ENCODE results near the gene PLSCR4.

Gene PLSCR4

DNA sequence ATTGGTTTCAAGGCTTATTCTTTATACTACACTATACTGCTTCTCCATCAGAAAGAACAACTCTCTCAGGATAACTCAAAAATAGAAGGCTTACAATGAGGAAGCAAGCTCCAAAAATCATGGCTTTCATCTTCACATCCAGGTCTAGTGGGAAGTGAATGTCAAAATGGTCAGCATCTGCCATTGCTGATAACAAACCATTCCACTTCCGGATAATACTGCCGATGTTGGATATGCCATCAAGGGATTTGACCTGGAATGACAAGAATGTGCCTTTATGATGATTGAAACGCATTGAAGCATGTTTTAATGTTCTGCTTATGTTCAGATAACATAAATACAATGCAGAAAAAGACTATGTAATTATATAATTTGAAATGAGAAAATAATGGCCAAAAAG, 55.9 kb downstream of the PLSCR4 start:
- DNase-seq (ENCODE audit: low read depth) = no peak

DNA sequence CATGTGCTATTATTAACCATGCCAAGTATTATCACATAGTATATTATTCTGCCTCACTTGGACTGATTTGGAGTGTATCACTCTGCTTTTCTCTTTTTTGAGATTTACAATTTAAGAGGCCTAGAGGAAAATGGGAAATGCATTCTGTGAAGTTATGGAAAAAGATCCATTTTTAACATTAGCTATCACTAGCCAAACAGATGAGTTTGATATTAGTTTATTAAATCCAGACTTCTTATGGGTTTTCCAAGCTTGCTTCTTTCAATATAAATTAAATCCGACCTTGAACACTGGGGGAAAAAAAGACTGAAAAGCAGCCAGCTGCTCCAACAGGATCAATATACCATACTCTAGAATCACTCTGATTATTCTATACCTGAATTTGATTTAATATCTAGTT, 59.9 kb downstream of the PLSCR4 start:
- no peak for DNase-seq (ENCODE audit: low read depth)

DNA sequence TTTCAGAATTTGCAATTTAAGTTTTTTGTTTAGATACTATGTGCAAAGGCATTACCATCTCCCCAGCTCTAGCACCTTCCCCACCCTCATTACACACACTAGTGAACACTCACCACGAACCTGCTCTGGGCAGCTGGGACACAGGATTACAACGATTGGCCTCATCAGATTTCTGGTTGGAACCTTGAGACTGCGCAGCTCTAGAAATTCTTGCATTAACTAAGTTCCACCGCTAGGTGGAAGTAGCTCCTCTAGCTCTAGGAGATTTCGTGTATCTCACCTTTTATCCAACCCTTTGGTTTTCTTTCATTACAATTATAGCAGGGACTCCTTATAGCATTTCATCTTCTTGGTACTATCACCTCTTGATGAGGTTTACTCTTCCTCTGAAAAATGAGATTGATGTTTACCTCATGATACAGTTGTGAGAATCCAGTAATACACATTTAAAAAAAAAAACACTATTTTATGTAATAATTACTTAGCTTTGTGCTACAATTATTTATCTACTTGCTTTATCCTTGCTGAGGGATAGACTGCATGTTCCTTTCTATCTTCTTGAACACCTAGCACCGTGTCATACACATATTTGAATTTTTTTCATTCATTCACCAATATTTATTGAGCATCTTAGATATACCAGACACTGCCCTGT, 61.3 kb downstream of the PLSCR4 start:
- DNase-seq (ENCODE audit: low read depth) = no peak

DNA sequence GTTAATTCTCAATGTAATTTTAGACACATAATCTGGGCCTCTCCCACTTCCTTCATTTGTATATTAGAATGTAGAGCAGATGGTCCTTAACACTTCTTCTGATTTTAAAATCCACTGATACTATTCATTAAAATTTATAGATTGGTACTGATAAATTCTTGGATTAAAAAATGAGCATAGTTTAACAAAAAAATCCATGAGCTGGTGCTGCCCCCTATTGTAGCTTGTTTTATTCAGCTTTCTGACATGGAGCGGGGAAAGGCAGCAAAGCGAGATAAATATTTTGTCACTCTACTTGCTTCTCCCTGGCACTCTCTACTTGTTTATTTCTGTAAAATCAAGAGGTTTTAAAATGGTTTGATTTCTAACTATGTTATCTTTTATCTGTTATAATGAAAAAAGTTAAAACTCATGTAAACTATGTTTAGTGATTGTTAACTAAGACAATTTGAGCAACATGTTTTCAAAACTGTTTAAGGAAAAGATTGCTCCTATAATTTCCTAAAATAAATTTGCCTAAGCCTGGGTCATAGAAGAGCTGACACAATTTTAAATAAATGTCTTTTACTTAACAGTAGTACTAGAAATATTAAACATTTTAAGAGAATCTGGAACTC, 63.5 kb downstream of the PLSCR4 start:
- no peak for DNase-seq (ENCODE audit: low read depth)

DNA sequence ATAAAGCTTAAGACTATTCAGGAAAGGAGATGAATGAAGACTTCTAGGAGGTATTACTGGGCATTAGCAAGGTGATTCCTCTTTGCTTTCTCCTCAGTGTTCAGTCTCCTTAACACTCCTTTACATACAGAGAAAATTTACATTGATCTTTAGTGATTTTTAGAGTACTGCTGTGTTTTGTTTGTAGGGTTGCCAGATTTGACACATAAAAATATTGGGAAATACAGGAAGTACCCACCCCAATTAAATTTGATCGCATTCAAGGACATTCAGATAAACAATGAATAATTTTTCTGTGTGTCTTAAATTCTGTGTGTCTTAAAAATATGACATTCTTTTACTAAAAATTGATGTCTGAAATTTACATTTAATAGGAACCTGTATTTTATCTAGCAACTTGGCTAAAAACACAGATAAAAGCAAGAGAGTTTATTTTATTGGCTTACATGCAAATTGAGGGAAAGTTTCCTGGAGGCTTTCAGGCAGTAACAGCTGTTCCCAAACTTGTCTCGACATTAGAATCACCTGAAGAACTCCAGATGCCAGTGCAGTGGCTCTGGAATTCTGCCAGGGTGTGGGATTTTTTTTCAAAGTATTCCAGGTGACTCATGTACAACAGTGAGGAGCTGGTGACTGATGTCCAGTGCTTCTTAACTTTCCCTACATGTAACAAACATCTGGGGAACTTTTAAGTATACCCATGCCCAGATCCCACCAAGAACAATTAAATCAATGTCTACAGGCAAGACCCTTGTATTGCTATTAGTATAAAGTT, 66.5 kb downstream of the PLSCR4 start:
- DNase-seq (ENCODE audit: low read depth) = no peak

DNA sequence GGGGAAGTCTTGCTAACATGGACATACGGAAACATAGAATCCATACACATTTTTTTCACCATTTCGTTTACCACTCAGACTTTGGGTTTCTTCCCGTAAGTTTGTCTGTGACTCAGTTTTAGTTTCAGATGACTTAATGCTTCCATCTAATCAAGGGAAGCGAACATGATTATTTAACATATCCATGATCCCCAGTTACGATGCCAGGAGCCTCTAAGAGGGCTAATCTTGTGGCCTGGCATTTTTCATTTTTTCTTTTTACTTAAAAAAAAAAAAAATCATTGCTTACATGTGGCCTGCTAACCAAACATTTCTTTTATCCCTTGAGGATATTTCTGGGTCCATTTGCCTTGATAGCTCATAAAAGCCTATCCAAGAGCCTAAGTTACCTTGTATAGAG, 69.7 kb downstream of the PLSCR4 start:
- DNase-seq (ENCODE audit: low read depth) = no peak

DNA sequence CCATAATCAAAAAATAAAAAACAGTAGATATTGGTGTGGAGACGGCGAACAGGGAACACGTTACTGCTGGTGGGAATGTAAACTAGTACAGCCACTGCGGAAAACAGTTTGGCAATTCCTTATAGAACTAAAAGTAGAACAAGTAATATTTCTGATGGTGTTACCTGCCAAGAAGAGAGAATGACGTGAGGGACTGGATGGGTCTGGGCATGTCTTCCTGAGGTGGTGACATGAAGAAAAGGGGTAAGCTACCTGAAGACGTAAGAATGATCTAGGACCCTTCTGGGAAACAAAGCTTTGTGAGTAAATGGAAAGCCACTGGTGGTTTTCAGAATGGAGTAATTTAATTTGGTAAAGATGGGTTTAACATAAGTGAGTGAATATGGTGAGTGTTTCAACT, 70.5 kb downstream of the PLSCR4 start:
- DNase-seq (ENCODE audit: low read depth) = no peak

DNA sequence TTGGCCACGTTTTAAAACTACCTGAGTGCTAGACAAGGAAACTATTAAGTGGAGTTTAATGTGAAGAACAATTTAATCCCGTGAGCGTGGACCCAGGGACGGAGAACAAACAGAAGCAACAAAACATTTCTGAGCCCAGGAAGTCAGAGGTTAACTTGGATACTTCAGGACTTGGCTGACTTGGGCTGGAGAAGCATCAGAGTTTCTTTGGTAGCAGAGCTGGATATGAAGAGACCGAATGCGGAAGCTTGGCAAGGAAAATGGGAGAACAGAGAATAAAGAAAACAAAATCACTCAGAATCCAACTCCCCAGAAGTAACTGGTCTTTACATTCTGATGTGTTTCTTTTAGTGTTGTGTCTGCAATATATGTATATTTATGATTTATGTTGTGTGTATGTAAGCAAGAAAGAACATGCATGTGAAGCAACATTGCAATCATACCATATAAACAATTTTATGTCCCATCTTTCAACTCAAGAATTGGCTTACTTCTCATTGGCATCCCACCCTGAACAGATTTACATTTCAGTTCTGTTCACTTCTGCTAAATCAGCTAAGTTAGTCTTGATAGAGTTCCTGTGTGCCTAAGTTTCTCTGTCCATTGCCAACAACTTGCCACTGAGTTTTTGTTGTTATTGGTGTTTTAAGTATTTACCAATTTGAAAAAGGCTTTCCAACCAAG, 72.8 kb downstream of the PLSCR4 start:
- no peak for DNase-seq (ENCODE audit: low read depth)

DNA sequence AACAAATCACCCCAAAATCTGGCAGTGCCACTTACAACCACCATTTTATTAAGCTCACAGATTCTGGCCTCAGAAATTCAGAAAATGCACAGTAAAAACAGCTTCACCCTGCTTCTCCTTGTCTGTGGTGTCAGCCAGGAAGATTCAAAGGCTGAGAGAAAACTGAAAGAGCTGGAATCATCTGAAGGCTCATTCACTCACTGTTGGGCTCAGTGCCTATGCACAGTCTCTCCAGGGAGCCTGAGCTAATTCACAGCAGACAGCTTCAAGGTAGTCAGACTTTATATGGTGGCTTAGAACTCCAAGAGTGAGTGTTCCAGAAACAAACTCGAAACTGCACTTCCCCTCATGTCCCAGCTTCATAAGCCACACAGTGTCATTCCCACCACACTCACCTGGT, 73.4 kb downstream of the PLSCR4 start:
- no peak for DNase-seq (ENCODE audit: low read depth)

DNA sequence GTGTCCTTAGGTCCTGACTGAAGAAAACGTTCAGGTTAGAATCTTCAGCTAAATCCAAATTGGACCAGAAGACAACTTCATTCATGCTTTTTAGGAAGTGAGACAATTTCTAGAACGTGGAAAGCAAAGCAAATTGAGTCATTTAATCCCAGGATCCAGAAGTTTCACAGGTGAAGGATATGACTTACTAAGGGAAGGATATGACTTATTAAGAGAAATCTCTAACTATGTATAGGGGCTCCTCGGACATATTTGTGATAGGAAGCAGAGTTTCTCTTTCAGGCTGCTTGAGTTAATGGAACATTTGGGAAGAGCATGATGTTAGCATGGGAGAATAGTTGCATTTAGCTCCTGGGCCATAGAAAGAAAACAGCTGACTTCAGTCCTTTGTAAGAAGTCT, 73.8 kb downstream of the PLSCR4 start:
- no peak for DNase-seq (ENCODE audit: low read depth)

DNA sequence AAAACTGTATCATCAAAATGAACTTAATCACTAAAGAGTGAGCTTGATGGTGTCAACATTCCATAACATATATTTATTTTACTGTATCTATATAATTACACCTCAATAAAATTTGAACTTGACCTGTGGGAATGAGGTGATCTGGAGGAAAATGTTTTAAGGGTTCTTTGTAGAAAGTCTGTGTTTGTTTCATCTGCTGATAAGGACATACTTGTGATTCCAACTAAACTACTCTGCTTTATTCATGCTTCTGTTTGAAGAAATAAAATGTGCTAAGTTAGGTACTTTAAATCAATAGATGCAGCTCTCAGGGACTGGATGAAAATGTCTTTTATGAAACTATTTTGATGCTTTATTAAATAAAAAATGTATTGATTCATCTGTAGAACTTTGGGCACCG, 78.3 kb downstream of the PLSCR4 start:
- DNase-seq (ENCODE audit: low read depth) = no peak

DNA sequence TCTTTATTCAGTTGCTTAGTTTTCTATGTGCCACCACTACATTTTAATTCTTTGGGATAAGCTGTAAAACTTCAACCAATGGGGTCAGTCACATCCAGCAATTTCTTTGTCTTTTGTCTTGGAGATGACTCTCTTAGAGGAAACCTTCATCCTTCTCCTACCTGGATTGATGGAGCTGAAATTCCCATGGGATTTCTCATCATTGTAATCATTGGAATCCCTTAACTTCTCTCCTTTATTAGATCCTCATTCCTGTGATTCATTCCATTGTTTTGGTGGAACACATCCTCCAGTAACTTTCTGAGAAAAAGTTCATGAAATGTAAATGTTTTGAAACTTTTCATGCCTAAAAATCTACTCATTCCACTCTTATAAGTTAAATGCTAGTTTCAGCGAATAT, 80.3 kb downstream of the PLSCR4 start:
- DNase-seq (ENCODE audit: low read depth) = no peak

DNA sequence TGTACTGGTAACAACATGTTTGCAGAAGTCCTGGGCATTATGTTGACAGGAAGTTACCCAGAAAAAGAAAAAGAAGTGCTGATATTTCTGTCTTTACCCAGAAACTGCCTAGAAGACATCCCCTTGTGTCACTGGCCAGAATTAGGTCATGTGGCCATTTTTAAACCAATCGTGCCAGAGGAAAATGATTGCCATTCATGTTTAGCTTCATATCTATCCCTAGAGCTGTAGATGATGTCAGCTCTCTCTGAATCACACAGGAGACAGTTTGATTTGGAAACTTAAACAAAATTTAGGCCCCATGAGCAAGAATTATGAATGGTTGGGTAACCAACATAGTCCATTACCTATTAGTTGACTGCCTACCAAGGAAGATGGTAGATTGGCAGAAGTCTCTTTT, 81.0 kb downstream of the PLSCR4 start:
- no peak for DNase-seq (ENCODE audit: low read depth)

DNA sequence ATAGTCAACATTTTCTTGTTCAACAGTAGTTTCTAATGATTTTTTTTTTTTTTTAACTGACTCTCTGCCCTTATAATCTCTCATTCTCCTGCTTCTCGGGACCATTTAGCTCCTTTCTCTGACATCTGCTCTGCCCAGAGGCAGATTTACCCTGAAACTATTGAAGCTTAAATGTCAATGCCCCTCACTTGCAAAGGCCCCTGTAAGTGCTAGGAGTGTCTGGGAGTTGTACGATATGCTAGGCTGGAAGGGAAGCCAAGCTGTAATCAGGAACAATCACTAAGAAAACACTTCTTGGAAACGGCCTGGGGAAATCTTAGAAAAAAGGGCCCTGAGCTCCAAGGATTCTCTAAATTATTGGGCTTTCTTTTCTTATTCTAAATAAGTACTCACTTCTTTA, 84.1 kb downstream of the PLSCR4 start:
- no peak for DNase-seq (ENCODE audit: low read depth)

DNA sequence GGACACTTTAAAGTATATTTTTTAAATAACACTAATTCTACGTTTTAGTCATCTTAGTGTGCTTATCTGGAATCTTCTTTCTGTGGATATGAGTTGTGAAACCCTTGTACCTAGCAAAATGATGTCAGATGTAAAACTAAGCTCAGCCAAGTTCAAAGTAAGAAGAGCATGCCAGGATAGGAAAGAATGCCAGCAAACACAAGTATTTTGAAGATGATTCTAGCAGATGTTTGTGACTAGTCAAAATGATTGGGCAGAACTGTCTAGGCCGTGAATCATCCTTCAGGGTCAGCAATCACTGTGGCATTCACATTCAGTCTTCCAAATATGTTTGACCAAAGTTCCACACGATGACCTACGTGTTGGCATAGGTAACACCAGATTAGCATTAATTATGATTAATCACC, 84.5 kb downstream of the PLSCR4 start:
- no peak for DNase-seq (ENCODE audit: low read depth)

DNA sequence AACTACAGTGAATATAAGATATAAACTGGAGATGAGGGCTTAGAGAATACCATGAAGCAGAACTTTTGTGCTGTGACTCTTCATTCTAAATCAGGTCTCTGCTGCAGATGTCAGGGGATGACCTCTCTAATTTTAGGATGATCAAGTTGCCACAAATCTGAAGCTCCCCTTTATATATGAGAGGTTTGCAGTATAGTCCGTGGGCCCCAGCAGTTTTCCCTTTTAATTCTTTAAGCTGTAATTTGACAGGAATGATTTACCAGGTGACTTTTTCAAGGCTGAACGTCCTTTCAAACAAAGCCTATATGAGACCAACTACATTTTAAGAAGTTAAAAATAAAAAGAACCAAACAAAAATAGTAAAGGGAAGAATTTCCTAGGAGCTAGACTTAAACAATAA, 85.0 kb downstream of the PLSCR4 start:
- no peak for DNase-seq (ENCODE audit: low read depth)

DNA sequence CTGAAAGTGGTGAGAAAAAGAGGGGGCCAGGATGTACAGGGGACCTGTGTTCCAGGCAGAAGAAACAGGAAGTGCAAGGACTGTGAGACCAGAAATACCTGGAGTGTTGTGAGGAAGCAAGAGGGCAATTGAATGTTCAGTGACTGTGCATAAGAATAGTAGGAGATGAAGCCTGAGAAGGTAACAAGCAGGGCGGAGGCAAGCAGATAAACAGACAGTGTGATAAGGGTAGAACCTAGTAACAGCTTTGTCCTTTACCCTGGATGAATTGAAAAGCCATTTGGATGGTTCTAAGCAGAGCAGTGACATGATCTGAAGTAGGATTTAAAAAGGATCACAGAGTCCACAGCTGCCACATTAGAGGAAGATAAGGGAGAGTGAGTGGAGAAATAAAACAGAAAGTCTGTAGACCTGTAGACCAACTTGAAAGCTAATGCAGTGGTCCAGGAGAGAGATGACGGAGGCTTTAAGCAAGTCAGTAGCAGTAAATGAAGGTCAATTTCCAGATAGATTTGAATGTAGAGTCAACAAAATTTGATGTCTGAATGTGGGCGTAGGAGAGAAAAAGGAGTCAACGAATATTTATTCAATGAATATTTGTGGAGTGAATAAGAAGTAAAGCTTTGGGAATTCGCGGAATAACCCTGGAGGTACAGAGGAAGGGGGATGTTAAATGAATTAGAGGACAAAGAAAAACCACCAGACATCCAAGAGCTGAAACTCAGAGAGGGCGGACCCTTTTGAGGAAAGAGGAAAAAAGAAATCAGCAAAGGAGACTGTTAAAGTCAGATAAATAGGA, 85.7 kb downstream of the PLSCR4 start:
- no peak for DNase-seq (ENCODE audit: low read depth)

DNA sequence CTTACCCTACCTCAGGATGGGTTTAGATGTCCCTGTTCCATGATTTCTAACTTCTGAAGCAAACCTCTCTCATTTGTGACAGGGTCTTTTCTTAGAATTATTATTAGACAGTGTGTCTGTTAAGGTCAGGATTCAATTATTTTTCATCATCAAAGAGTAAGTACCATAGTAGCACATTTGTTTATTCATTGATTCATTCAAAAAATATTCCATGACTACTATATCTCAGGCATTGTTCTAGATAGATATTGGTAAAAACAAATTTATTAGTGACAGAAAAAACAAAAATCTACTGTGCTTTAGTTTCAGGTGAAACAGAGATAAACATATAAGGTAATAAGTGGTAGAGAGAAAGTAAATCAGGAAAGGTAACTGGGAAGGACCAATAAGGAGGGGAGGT, 86.4 kb downstream of the PLSCR4 start:
- no peak for DNase-seq (ENCODE audit: low read depth)

DNA sequence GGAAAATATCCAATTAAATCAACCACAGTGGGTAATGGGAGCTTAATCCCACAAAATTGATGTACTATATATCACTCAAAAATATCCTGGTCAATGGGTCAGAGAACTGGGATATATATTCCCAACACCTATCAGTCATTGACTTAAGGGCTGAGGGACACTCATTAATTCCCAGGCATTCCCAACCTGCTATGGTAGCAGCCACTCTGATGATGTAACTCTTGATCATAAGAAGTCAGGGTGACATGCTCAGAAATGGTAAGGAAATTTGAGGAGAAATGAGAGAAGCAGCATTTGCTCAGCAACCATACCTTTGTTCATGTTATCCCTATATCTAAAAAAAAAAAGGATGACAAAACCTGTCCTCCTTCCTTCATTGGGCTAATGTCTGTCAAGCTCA, 86.8 kb downstream of the PLSCR4 start:
- no peak for DNase-seq (ENCODE audit: low read depth)

DNA sequence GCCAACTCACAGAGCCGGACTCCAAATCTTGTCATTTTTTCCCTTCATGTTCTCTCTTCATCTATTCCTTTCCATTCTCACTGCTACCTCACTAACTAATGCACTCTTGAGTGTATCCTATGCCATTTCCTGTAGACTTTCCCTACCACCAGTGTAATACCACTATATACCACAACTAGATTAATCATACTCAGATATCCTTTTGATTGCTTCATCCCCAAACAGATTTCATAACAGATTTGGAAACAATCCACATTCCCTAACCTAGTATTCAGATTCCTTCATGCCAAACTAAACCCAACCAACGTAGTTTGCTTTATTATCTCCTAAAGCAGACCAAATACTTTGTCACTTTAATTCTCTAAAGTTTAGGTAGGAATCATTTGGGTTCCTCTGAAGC, 87.3 kb downstream of the PLSCR4 start:
- no peak for DNase-seq (ENCODE audit: low read depth)

DNA sequence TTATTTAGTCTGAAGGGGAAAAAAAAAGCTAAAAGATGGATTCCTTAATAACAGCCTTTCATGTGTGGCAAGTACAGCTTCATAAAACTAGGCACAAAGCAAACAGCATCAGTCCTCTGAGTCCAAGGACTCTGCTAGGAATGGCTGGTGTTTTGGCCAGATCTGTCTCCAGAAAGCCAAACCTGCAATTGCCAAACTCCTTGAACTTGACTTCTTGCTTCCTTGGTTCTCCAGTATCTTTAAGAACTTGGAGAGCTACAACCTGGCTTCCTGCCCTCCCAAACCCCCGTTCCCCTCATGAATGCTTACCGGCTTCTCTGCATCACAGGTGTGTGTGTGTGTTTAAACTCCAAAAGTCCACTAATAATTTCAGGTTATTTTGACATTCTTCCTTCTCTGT, 88.3 kb downstream of the PLSCR4 start:
- no peak for DNase-seq (ENCODE audit: low read depth)

DNA sequence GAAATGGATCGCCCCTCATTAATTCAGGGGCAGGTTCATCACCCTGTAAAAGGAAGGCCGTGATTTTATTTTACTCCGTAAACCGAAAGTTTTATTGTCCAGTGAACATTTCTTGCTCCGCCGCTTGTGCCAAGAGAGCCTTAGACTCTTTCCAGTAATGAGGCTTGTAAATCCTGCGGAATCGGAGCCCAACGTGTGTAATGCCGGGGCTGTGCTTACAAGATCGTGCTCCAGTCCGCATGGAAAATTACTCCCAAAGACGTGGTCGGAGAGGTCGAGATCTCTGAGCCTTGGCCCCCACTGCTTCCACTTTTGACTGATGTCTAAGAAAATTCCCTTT, 89.3 kb downstream of the PLSCR4 start:
- no peak for DNase-seq (ENCODE audit: low read depth)

Data from stimulated activated CD8-positive, alpha-beta memory T cell treated with anti-CD3 and anti-CD28 coated beads, Interleukin-4, amount 100 ng/mL, for 24 hours (primary cell).